Measurements from ENCODE around the gene SNAPIN. TPM values are rescaled to one million over a fixed set of nuclear protein-coding genes. Genes with fewer than 3 reads are reported as not detected.
A peak's percentile ranks its signal among the peaks of the same experiment; 100 is the strongest.
"Not testable (repeated sequence)": the region's sequence is repeated elsewhere in the genome, so short reads cannot be mapped to it uniquely, and the experiment has no call there.

Gene SNAPIN
- total and polyA plus RNA-seq, 9 of the 15 experiments (the other 6 are each of a cell fraction or from before 2014, with no cell fraction given): 11.2 to 43.9 (median 32.3) TPM

DNA sequence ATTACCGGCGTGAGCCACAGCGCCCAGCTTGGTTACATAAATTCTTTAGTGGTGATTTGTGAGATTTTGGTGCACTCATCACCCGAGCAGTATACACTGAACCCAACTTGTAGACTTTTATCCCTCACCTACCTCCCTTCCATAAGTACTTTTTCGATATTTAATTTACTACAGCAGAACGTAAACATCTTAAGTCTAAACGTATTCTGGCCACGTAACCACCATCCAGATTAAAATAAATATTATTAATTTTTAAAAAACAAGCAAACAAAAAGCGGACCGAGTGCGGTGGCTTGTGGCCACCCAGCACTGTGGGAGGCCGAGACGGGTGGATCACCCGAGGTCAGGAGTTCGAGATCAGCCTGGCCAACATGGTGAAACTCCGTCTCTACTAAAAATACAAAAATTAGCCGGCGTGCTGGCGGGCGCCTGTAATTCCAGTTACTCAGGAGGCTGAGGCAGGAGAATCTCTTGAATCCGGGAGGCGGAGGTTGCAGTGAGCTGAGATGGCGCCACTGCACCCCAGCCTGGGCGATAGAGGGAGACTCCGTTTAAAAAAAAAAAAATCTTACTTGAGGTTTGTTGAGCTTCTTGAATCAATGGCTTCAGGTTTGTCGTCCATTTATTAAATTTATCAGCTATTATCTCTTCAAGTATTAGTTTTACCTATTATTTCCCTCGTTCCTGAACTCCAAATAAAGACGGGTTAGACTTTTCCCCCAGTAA lies 13.3 kb downstream of the SNAPIN start (continued):
- TF ChIP-seq, protein P1, sequence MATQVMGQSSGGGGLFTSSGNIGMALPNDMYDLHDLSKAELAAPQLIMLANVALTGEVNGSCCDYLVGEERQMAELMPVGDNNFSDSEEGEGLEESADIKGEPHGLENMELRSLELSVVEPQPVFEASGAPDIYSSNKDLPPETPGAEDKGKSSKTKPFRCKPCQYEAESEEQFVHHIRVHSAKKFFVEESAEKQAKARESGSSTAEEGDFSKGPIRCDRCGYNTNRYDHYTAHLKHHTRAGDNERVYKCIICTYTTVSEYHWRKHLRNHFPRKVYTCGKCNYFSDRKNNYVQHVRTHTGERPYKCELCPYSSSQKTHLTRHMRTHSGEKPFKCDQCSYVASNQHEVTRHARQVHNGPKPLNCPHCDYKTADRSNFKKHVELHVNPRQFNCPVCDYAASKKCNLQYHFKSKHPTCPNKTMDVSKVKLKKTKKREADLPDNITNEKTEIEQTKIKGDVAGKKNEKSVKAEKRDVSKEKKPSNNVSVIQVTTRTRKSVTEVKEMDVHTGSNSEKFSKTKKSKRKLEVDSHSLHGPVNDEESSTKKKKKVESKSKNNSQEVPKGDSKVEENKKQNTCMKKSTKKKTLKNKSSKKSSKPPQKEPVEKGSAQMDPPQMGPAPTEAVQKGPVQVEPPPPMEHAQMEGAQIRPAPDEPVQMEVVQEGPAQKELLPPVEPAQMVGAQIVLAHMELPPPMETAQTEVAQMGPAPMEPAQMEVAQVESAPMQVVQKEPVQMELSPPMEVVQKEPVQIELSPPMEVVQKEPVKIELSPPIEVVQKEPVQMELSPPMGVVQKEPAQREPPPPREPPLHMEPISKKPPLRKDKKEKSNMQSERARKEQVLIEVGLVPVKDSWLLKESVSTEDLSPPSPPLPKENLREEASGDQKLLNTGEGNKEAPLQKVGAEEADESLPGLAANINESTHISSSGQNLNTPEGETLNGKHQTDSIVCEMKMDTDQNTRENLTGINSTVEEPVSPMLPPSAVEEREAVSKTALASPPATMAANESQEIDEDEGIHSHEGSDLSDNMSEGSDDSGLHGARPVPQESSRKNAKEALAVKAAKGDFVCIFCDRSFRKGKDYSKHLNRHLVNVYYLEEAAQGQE (IDR thresholded peaks at IDR 0.05; ENCODE audit: borderline replicate concordance): peak; percentile 9; the same call in 1 of the 2 replicates
- TF ChIP-seq, protein P1 (CRISPR knock-in tag; IDR thresholded peaks at IDR 0.05; ENCODE audit: low read depth): not testable (repeated sequence)
- TF ChIP-seq GATAD2B (IDR thresholded peaks at IDR 0.05; ENCODE audit: borderline replicate concordance): 0 out of 2 replicates have a peak, but pooled peaks have one; percentile 21
- 0 out of 2 replicates have a peak, but pooled peaks have one; percentile 17 for TF ChIP-seq GTF2A2 (tag; IDR thresholded peaks at IDR 0.05)
- TF ChIP-seq NR2C2 (CRISPR knock-in tag; IDR thresholded peaks at IDR 0.05): not testable (repeated sequence)
- TF ChIP-seq NR2C2 (tag; IDR thresholded peaks at IDR 0.05): 0 out of 2 replicates have a peak, but pooled peaks have one; percentile 6
- peak; percentile 47; the same call in 1 of the 2 replicates for TF ChIP-seq POLR2A (conservative IDR thresholded peaks at IDR 0.05)
- TF ChIP-seq, protein P2, sequence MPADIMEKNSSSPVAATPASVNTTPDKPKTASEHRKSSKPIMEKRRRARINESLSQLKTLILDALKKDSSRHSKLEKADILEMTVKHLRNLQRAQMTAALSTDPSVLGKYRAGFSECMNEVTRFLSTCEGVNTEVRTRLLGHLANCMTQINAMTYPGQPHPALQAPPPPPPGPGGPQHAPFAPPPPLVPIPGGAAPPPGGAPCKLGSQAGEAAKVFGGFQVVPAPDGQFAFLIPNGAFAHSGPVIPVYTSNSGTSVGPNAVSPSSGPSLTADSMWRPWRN (IDR thresholded peaks at IDR 0.05; ENCODE audit: low read depth): 0 out of 2 replicates have a peak, but pooled peaks have one; percentile 10
- peak; percentile 35; the same call in 1 of the 2 replicates for TF ChIP-seq SUPT5H (IDR thresholded peaks at IDR 0.05)
- 0 out of 2 replicates have a peak, but pooled peaks have one; percentile 51 for TF ChIP-seq ZNF175 (CRISPR knock-in tag; IDR thresholded peaks at IDR 0.05; ENCODE audit: low read depth)
- TF ChIP-seq, protein P3, sequence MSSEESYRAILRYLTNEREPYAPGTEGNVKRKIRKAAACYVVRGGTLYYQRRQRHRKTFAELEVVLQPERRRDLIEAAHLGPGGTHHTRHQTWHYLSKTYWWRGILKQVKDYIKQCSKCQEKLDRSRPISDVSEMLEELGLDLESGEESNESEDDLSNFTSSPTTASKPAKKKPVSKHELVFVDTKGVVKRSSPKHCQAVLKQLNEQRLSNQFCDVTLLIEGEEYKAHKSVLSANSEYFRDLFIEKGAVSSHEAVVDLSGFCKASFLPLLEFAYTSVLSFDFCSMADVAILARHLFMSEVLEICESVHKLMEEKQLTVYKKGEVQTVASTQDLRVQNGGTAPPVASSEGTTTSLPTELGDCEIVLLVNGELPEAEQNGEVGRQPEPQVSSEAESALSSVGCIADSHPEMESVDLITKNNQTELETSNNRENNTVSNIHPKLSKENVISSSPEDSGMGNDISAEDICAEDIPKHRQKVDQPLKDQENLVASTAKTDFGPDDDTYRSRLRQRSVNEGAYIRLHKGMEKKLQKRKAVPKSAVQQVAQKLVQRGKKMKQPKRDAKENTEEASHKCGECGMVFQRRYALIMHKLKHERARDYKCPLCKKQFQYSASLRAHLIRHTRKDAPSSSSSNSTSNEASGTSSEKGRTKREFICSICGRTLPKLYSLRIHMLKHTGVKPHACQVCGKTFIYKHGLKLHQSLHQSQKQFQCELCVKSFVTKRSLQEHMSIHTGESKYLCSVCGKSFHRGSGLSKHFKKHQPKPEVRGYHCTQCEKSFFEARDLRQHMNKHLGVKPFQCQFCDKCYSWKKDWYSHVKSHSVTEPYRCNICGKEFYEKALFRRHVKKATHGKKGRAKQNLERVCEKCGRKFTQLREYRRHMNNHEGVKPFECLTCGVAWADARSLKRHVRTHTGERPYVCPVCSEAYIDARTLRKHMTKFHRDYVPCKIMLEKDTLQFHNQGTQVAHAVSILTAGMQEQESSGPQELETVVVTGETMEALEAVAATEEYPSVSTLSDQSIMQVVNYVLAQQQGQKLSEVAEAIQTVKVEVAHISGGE (CRISPR knock-in tag; IDR thresholded peaks at IDR 0.05): 0 out of 6 replicates have a peak, but pooled peaks of 1 of the 3 experiments have one; percentile 12
- peak; percentile 32 for TF ChIP-seq RBM25 (IDR thresholded peaks at IDR 0.05; ENCODE audit: low read depth, low read length, severe bottlenecking)
- TF ChIP-seq BCOR (IDR thresholded peaks at IDR 0.05): peak; percentile 13; the same call in 1 of the 2 replicates
- 0 out of 4 replicates have a peak, but pooled peaks of 1 of the 2 experiments have one; percentile 16 for TF ChIP-seq SIN3A (IDR thresholded peaks at IDR 0.05; ENCODE audit: borderline replicate concordance in 2 of 2, control insufficient read depth in 1 of 2, low read depth in 2 of 2, low read length in 2 of 2)

Data from K562 (cell line).